K562 (cell line): ENCODE measurements around the gene RBM17. TPM values are rescaled to one million over a fixed set of nuclear protein-coding genes. Genes with fewer than 3 reads are reported as not detected.

Source experiments
- AFF1 ChIP-seq, 2 experiments: fragments of 450-650 bp; IDR thresholded peaks; 2 replicates each; pipeline ENCODE4 v1.6.1; 2018; ENCODE audit warnings: mild to moderate bottlenecking in 2 of 2, low read depth in 1 of 2; ENCODE audit not compliant: partially characterized antibody in 2 of 2
- CBX1 ChIP-seq: sonication (generic); IDR thresholded peaks from 2 replicates; pipeline ENCODE4 v1.6.1; 2016; ENCODE audit warnings: antibody characterized with exemption, low read depth, mild to moderate bottlenecking
- DDX20 ChIP-seq: fragments of 450-650 bp; IDR thresholded peaks from 2 replicates; pipeline ENCODE4 v1.6.1; 2016; ENCODE audit warnings: missing genetic modification characterization, low read depth, mild to moderate bottlenecking, missing compliant biosample characterization, moderate library complexity
- GTF2B ChIP-seq: IDR thresholded peaks from 2 replicates; pipeline ENCODE4 v1.6.1; 2011; ENCODE audit not compliant: insufficient read length; ENCODE audit errors: extremely low read depth
- JUN ChIP-seq, 2 experiments: sonication (generic) in 1 of 2; formaldehyde crosslinking in 1 of 2; IDR thresholded peaks; 2 replicates each; pipeline versions ENCODE4 v1.6.1 to v1.8.0; 2012 to 2022; ENCODE audit warnings: borderline replicate concordance in 2 of 2, mild to moderate bottlenecking in 2 of 2, improper control_type of control experiment in 1 of 2, low read depth in 1 of 2, low read length in 1 of 2, missing genetic modification reagents in 1 of 2
- PHF8 ChIP-seq: fragments of 200-600 bp; sonication (generic); IDR thresholded peaks from 2 replicates; pipeline ENCODE4 v1.6.1; 2012; ENCODE audit warnings: mixed run types, mild to moderate bottlenecking, inconsistent platforms, low read length, moderate library complexity, borderline replicate concordance
- RBM34 ChIP-seq: fragments of 200-400 bp; formaldehyde crosslinking; IDR thresholded peaks from 2 replicates; pipeline ENCODE4 v1.6.1; 2018; ENCODE audit warnings: low read length, borderline replicate concordance; ENCODE audit not compliant: insufficient read depth
- RUNX1 ChIP-seq: sonication (generic); IDR thresholded peaks from 2 replicates; pipeline ENCODE4 v1.6.1; 2016; ENCODE audit warnings: antibody characterized with exemption, low read depth
- SNRNP70 ChIP-seq: fragments of 200-400 bp; formaldehyde crosslinking; optimal IDR thresholded peaks from 2 replicates; pipeline ENCODE3; 2017; ENCODE audit warnings: low read depth, low read length
- SRSF9 ChIP-seq: fragments of 200-400 bp; formaldehyde crosslinking; IDR thresholded peaks from 2 replicates; pipeline ENCODE4 v1.6.1; 2017; ENCODE audit warnings: low read depth, low read length, borderline replicate concordance
- YY1 ChIP-seq, 3 experiments: IDR thresholded peaks; 2 replicates each; pipeline ENCODE4 v1.6.1; 2011; ENCODE audit warnings: low read length in 2 of 3, mild to moderate bottlenecking in 2 of 3, moderate library complexity in 2 of 3, borderline replicate concordance in 1 of 3, control low read depth in 1 of 3, low read depth in 1 of 3; ENCODE audit not compliant: insufficient read depth in 3 of 3, insufficient replicate concordance in 2 of 3, control insufficient read depth in 1 of 3, insufficient read length in 1 of 3; ENCODE audit errors: extremely low read depth in 1 of 3
- ZFP36 ChIP-seq: fragments of 150-350 bp; IDR thresholded peaks from 2 replicates; pipeline ENCODE4 v1.6.1; 2018; ENCODE audit warnings: low read length, low read depth; ENCODE audit not compliant: partially characterized antibody
- ZKSCAN3 ChIP-seq: fragments of 250-450 bp; sonication (Bioruptor Pico); IDR thresholded peaks from 2 replicates; pipeline ENCODE4 v1.4.0; 2020
- ZNF77 ChIP-seq: fragments of 250-450 bp; sonication (Bioruptor Pico); IDR thresholded peaks from 2 replicates; pipeline ENCODE4 v1.5.0; 2020
- polyA plus RNA-seq, 8 experiments: library from polyadenylated mRNA; depleted of rRNA in 4 of 8; stranded (reverse) in 5 of 8; unstranded in 3 of 8; fragments of >200 nt; fragmentation: Nextera tagmentation in 2 of 8; fragmentation: Illumina TruSeq in 1 of 8; extraction: Ambion mirVana in 2 of 8; extraction: Trizol in 1 of 8; gene quantifications; 2 replicates each; pipeline versions ENCODE4 v1.2.1 to v1.2.3, GENCODE V29; 2011 to 2014; ENCODE audit warnings: inconsistent platforms in 1 of 8, missing spikeins in 1 of 8
- total RNA-seq, 7 experiments: library from RNA; depleted of rRNA in 6 of 7; stranded (reverse); fragments of >200 nt in 6 of 7; fragmentation: Illumina TruSeq in 2 of 7; extraction: Trizol in 2 of 7; gene quantifications; 2 replicates each; pipeline versions ENCODE4 v1.2.1 to v1.2.3, GENCODE V29; 2011 to 2021; ENCODE audit warnings: low replicate concordance in 1 of 7
- TF ChIP-seq, protein P1 (sequence below): fragments of 450-650 bp; IDR thresholded peaks from 2 replicates; pipeline ENCODE4 v1.6.1; 2016
- TF ChIP-seq, protein P2 (sequence below), 2 experiments: IDR thresholded peaks in 1 of 2; conservative IDR thresholded peaks in 1 of 2; 2 replicates each; pipeline ENCODE4 v1.6.1; 2016; ENCODE audit warnings: low read depth in 2 of 2, mild to moderate bottlenecking in 1 of 2, missing compliant biosample characterization in 1 of 2, missing genetic modification characterization in 1 of 2, moderate library complexity in 1 of 2

Gene RBM17
- total and polyA plus RNA-seq, 9 of the 15 experiments (the other 6 are each of a cell fraction or from before 2014, with no cell fraction given), result 23.6 to 217 (median 124) TPM

DNA sequence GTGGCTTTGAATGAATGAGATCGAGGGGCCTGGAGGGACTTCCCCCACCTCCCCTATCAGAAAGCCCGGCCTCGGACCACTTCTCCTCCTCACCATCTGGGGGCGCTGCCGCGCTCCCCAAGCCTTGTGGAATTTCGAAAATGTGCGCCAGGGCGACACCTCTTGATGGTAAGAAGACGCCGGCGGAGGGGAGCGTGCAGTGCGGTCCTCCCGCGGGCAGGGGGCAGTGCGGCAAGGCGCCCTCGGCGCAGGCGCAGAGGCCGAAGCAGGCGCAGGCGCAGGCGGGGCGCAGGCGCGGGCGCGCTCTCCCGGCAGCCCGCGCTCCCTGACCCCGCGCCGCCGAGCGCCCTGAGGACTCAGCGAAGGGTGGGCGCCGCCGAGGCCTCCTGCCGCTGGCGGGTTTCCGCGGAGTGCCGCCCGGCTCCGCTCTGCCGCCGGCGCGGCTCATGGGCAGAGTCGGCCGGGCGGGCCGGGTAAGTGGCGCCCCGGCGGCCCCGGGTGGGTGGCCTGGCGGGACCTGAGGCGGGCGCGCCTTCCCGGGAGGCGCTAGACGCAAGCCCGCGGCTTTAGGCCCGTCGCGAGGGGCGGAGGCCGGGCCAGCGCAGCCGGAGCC, at the start of gene RBM17 (continued):
- TF ChIP-seq, protein P1, sequence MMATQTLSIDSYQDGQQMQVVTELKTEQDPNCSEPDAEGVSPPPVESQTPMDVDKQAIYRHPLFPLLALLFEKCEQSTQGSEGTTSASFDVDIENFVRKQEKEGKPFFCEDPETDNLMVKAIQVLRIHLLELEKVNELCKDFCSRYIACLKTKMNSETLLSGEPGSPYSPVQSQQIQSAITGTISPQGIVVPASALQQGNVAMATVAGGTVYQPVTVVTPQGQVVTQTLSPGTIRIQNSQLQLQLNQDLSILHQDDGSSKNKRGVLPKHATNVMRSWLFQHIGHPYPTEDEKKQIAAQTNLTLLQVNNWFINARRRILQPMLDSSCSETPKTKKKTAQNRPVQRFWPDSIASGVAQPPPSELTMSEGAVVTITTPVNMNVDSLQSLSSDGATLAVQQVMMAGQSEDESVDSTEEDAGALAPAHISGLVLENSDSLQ, result no peak
- no peak for TF ChIP-seq GTF2B
- TF ChIP-seq RBM34, result no peak
- TF ChIP-seq RUNX1, result no peak
- no peak for TF ChIP-seq ZNF77 (CRISPR knock-in tag)
- TF ChIP-seq CBX1, result peak; percentile 92; the same call in 1 of the 2 replicates
- TF ChIP-seq, protein P2, sequence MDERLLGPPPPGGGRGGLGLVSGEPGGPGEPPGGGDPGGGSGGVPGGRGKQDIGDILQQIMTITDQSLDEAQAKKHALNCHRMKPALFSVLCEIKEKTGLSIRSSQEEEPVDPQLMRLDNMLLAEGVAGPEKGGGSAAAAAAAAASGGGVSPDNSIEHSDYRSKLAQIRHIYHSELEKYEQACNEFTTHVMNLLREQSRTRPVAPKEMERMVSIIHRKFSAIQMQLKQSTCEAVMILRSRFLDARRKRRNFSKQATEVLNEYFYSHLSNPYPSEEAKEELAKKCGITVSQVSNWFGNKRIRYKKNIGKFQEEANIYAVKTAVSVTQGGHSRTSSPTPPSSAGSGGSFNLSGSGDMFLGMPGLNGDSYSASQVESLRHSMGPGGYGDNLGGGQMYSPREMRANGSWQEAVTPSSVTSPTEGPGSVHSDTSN (CRISPR knock-in tag; IDR thresholded peaks at IDR 0.05; ENCODE audit: low read depth), result no peak
- TF ChIP-seq, protein P2 (tag; conservative IDR thresholded peaks at IDR 0.05; ENCODE audit: low read depth), result no peak
- no peak for TF ChIP-seq DDX20 (tag)
- TF ChIP-seq SRSF9, result no peak
- TF ChIP-seq ZFP36, result no peak
- TF ChIP-seq AFF1 (IDR thresholded peaks at IDR 0.05; ENCODE audit: low read depth in 1 of 2, partially characterized antibody in 2 of 2), result peak in 1 of 2 experiments; percentile 31
- peak; percentile 43 for TF ChIP-seq JUN (IDR thresholded peaks at IDR 0.05; ENCODE audit: borderline replicate concordance, low read depth, low read length)
- TF ChIP-seq JUN (CRISPR knock-in tag; IDR thresholded peaks at IDR 0.05; ENCODE audit: borderline replicate concordance), result no peak
- peak; percentile 92; the same call in 1 of the 2 replicates for TF ChIP-seq PHF8
- TF ChIP-seq ZKSCAN3 (CRISPR knock-in tag), result no peak
- peak in 1 of 3 experiments; percentile 68 for TF ChIP-seq YY1 (IDR thresholded peaks at IDR 0.05; ENCODE audit: borderline replicate concordance in 1 of 3, control insufficient read depth in 1 of 3, extremely low read depth in 1 of 3, insufficient read depth in 3 of 3, insufficient read length in 1 of 3, insufficient replicate concordance in 2 of 3, low read depth in 1 of 3, low read length in 2 of 3)
- TF ChIP-seq SNRNP70, result no peak
